ENCODE results near the gene CYP2W1. TPM values are rescaled to one million over a fixed set of nuclear protein-coding genes. Genes with fewer than 3 reads are reported as not detected.
"Not testable (repeated sequence)": the region's sequence is repeated elsewhere in the genome, so short reads cannot be mapped to it uniquely, and the experiment has no call there.

CYP2W1 gene
- total RNA-seq, 1 donor from 2014 or later: not detected

DNA sequence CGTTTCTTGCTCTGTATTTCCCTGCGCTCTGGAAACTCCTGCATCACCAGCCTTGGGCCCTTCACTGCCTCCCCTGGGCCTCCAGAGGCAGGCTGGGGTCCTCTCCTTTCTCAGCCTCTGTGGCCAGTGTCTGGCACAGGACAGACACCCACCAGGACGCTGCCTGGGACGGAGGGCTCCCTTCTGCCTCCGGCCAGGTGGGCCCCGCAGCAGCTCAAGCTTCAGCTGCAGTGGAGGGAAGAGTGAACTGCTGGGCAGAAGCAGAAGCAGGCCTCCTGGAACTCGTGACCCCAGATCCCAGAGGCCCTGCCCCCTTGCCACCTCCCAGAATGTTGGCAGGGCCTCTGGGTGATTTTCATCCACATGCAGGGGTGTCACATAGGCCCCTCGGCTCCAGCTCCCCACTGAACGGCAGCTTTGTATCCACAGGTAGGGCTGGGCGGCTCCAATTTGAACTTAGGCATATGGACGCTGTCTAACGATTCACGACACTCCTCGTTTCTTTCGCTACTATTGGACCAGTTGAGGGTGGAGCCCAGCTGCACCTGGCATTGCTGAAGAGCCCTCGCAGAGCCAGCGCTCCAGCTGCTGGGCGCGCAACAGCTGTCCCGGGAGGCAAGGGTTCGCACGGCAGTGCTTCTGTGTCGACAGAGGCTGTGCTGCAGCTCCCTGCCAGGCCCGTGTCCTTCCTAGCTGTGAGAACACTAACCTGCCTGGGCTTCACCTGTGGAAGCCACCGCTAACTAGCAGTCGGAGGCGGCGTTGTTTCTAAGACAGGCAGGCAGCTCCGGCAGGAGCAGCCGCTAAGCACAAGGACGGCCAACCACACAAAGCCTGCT, 43.0 kb downstream of the CYP2W1 start:
- intact Hi-C loops (cut with micrococcal nuclease): no loop called here

DNA sequence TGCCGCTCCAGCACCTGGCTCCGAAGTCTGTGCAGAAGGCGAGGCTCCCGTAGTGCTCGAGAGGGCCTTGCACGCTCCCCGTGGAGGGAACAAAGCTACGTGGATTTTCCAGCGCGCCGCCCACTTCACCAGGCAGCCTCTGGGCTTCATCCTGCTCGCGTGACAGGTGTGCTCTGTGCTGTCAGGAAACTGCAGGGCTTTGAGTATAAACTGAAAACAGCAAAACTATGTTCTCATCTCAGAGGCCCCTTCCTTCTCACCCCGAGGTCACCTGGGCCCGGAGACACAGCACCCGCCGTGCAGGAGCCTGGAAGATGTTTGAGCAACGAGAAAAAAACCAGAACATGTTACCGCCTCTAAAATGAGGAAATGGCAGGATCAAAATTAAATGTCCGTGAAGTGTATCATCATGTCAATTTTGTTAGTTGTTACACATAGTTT, 43.8 kb downstream of the CYP2W1 start:
- intact Hi-C loops (cut with micrococcal nuclease): no loop called here

DNA sequence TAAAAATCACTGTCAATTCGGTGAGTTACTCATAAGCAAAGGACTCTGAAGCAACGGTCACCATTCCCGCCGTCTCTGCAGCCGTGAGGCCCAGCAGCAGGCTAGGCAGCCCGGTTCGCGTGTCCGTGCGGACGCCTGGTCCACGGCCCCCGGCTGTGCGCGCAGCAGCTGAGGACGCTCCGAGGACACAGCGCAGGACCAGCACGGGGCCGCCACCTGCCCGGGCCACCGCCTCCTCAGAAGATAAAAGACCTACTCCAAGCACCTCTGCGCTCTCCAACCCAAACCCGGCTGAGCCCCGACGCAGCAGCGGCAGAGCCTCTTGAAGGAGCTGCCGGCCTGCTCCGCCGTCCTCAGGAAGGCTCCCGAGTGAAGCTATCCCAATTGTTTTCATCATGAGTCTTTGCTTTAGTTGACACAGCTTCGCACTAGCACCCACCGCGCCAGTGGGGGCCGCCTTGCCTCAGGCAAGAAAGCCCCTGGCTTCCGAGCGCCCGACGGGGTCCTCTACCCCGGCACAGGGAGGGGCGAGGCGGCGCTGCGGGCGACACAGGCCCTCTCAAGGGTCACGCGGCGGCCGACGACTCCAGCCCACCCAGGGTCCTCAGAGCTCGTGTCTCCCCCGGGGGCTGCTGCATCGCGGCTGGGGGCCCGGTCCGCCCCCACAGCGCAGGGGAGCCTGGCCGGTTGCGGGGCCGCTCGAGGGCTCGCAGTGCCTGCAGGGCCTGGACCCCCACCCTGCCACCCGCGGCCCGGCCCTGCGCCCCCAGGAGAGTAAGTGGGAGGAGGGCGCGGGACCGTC, 44.5 kb downstream of the CYP2W1 start:
- intact Hi-C loops (cut with micrococcal nuclease): loop anchor here (1.0 to 2.0 kb wide), 2 partner anchors 37 to 52 kb away; partner anchors contain the start of gene COX19

DNA sequence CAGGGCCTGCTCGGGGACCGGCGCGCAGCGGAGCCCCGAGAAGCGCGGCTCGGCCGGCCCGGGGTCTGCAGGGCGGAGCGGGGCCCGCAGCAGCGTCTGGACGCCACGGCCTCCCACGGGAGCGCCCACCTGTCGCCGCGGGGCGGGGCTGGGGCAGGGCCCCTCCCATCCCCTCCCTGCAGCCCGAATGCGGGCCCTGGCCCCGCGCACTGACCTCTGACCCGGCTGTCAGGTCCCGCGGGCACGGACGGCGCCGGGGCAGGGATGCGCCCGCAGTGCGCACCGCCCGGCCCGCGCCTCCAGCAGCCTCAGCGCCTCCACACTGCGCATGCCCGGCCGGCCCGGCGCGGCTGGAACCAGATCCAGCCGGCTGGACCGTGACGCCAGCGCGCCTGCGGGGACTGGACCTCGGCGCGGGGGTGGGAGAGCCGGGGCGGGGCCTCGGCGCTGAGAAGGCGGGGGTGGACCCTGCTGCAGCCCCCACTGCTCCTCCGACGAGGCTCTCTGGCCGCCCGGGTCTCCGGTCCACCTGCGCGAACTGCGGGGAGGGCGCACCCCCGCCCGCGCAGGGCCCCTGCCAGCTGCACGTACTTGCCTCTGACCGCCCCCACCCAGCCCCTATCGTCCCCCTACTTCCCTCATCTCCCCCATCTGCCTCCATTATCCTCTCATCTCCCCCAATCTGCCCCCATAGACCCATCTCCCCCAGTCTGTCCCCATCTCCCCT, 45.2 kb downstream of the CYP2W1 start:
- intact Hi-C loops (cut with micrococcal nuclease): loop anchor here (1.0 to 2.0 kb wide), 2 partner anchors 37 to 53 kb away; partner anchors contain the start of gene COX19

DNA sequence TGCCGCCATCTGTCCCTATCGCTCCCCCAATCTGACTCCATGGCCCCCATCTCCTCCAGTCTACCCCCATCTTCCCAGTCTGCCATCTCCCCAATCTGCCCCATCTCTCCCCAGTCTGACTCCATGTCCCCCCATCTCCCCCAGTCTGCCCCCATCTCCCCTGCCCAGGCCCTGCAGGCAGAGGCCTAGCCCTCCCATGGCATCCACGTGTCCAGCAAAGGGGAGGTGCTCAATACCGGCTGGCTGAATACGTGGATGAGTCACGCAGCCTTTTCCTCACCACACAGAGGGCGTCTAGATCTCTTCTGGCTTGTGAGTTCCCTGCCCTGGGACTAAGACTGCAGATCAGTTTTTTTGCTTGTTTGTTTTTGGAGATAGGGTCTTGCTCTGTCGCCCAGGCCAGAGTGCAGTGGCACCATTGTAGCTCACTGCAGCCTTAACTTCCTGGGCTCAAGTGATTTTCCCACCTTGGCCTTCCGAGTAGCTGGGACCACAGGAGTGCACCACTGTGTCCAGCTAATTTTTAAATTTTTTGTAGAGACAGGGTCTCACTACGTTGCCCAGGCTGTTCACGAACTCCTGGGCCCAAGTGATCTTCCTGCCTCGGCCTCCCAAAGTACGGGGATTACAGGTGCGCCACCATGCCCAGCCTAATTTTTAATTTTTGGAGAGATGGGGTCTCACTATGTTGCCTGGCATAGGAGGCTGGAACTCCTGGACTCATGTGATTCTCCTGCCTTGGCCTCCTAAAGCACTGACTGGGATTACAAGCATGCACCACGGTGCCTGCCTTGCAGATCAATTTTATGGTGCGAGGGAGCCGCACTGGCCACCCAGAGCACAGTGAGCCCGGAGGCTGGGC, 46.0 kb downstream of the CYP2W1 start:
- intact Hi-C loops (cut with micrococcal nuclease): loop anchor here (1.0 to 2.0 kb wide), 3 partner anchors 17 to 54 kb away; partner anchors contain the start of gene COX19

DNA sequence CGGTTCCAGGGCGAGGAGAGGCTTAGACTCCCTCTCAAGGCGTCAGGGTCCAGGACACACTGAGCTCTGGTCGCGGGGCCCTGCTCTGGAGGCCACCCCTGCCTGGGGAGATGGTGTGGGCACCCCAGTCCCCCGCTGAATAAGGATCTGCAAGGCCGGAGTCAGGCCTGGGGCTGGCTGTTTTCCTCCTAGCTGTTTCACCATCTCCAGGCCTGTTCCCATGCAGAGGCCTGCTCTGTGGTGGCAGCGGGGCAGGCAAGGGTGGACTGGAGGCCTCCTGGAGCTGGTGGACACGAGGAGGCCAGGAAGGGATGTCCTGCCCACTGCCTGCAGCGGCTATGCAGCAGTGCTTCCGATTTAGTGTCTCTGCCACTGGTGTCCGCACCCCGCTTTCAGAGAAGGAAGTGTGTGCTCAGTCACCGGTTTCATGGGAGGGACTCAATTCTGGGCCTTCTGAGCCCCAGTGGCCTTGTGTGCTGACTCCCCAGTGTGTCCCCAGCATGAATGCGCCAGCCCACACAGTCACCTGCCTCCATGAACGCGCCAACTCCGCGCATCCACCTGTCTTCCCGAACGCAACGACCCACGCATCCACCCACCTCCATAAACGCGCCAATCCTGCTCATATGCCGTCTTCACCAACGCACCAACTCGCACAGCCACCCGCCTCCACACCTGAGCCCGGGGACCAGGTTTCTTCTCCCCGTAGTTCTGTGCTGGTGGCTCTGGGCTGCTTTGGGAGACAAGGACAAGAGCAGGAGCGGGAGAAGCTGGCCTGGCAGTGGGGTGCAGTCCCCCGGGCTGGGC, 46.9 kb downstream of the CYP2W1 start:
- intact Hi-C loops (cut with micrococcal nuclease): loop anchor here (1.0 to 2.0 kb wide), 2 partner anchors 16 to 35 kb away; no protein-coding TSS in a partner anchor

DNA sequence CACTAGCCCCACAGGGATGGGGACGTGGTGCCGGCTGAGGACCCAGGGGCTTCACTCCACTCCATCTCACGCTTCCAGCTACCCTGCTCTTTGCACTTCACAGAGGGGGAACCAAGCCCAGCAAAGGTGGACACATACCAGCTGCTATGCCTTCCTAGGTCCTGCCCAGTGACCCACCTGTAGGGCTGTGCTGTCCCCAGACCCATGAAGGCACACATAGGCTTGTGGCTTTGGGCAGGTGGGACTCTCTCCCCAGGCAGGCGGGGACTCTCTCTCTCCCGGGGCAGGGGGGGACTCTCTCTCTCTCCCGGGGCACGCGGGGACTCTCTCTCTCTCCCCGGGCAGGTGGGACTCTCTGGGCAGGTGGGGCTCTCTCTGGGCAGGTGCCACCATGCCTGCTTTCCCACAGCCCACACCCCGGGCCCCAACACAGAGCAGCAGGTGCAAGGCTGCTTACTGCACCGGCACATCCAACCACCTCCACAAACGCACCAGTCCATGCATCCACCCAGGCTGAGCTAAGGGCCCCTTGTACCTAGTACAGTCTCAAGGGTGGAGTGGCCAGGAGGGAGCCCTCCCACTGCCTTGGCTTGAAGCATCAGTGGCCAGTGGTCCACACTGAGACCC, 47.6 kb downstream of the CYP2W1 start:
- intact Hi-C loops (cut with micrococcal nuclease): no loop called here

DNA sequence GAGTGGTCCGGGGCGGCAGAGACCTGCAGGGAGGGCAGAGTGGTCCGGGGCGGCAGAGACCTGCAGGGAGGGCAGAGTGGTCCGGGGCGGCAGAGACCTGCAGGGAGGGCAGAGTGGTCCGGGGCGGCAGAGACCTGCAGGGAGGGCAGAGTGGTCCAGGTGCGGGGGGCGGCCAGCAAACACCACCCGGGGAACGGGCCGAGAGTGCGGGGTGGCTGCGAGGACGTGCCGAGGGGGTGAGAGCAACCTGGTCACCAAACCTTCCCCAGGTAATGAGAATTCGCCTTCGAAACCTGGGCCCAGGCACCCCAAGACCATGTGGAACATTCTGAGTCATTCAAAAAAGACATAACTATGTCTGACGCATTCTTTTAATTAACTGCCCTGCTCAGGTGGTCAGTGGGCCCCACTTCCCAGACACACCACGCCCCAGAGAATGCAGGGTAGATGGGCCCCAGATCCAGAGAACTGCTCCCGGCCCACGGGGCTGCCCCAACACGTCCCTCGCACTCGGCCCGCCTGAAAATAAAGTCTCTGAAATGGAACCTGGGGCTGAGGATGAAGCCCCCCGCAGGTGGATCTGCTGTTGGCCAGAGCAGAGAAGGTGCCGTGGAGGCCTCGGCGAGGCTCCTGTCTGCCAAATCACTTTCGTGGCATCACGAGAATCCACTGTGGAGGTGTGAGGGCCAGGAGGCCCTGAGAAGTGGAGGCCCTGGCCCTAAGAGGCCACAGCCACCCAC, 48.9 kb downstream of the CYP2W1 start:
- intact Hi-C loops (cut with micrococcal nuclease): no loop called here

DNA sequence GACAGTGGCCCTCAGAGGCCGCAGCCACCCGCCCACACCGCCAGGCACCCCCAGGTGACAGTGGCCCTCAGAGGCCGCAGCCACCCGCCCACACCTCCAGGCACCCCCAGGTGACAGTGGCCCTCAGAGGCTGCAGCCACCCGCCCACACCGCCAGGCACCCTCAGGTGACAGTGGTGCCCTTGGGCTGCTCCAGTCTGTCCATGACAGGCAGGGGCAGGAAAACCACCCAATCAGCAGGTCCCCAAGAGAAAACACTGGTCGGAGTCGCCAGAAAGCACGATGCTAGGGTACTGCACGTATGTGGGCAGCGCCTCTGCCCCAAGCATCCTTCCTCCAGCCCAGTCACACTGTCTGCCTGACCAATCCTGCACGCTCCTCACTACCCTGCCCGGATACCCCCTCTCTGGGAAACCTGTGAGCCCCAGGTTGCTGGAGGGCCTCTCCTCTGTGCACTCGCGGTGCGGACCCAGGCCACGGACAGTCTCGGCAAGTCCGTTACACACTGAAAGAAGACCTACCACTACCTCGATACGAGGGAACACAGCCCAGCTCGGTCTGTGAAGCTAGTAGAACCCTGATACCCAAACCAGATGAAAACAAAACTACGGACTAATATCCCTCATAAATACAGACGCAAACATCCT, 49.7 kb downstream of the CYP2W1 start:
- intact Hi-C loops (cut with micrococcal nuclease): no loop called here

DNA sequence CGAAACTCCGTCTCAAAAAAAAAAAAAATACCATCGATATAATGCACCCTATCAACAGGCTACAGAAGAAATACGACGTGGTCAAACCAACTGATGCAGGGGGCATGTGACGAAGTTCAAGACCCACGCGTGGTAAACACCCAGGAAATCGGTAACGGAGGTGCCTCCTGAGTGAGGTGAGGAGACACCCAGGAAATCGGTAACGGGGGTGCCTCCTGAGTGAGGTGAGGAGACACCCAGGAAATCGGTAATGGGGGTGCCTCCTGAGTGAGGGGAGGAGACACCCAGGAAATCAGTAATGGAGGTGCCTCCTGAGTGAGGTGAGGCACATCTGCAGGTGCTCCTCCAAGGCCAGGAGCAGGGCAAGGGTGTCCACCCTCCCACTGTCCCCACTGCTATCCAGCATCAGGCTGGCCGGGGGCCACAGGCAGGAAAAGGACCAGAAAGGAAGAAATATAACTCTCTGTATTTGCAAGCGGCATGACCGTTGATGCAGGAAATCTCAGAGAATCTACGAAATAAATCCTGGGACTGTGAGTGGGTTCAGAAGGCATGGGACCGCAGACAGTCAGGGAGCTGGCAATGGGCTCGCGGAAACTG, 50.7 kb downstream of the CYP2W1 start:
- intact Hi-C loops (cut with micrococcal nuclease): no loop called here

DNA sequence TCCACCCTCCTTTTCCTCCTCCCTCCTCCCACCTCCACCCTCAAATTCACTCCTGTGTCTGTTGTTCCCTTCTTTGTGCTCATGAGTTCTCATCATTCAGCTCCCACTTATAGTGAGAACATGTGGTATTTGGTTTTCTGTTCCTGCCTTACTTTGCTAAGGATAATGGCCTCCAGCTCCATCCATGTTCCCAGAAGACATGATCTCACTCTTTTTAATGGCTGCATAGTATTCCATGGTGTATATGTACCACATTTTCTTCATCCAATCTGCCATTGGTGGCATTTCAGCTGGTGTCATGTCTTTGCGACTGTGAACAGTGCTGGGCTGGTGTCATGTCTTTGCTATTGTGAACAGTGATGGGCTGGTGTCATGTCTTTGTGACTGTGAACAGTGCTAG, 51.8 kb downstream of the CYP2W1 start:
- intact Hi-C loops (cut with micrococcal nuclease): not testable (repeated sequence)

DNA sequence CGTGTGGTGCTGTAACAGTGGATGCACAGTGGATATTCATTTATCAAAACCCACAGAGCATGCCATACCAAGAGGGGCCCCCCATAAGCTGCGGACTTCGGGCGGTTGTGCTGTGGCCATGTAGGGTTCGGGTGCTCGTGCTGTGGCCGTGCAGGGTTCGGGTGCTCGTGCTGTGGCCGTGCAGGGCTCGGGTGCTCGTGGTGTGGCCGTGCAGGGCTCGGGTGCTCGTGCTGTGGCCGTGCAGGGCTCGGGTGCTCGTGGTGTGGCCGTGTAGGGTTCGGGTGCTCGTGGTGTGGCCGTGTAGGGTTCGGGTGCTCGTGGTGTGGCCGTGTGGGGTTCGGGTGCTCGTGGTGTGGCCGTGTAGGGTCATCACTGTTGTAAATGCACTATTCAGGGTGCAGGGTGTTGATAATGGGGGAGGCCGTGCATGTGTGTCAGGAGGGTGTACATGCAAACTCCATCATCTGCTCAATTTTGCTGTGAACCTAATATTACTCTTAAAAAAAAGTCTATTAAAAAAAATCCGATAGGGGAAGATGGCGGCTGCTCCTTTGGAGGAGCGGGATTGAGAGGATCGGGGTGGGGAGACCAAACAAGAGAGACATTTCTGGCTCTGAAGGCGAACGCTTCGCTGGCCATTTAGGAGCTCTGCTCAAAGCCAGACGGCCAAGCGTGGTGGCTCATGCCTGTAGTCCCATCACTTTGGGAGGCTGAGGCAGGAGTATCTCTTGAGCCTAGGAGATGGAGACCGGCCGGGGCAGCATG, 53.4 kb downstream of the CYP2W1 start:
- intact Hi-C loops (cut with micrococcal nuclease): not testable (repeated sequence)

Other genes with a start within 250 kb of the CYP2W1 start
- 61.3 and 63.3 TPM in 2 replicates for gene SUN1, start 150.7 kb upstream of the CYP2W1 start, total RNA-seq
- 35.2 and 40.2 TPM in 2 replicates for gene GET4, start 106.6 kb upstream of the CYP2W1 start, total RNA-seq
- 23.7 and 25.0 TPM in 2 replicates for gene ADAP1, start 28.5 kb upstream of the CYP2W1 start, total RNA-seq
- gene COX19, start 7.6 kb upstream of the CYP2W1 start, total RNA-seq: 17.1 and 18.8 TPM in 2 replicates
- gene GPR146, start 61.4 kb downstream of the CYP2W1 start, total RNA-seq: 13.8 and 17.0 TPM in 2 replicates
- gene GPER1, start 104.9 kb downstream of the CYP2W1 start, total RNA-seq: 0.14 and 0.25 TPM in 2 replicates
- 20.9 and 21.8 TPM in 2 replicates for gene ZFAND2A, start 177.0 kb downstream of the CYP2W1 start, total RNA-seq
- not detected in 2 replicates for gene UNCX, start 249.7 kb downstream of the CYP2W1 start, total RNA-seq

Data from T-helper 2 cell treated with Interferon-gamma antibody and Interleukin-4, amounts not matched to agents 100 ng/mL and 5 ng/mL, for 36 hours (primary cell).